HUES64 (cell line): Measurements from ENCODE around the gene ZFP92.
"Not testable (repeated sequence)": the region's sequence is repeated elsewhere in the genome, so short reads cannot be mapped to it uniquely, and the experiment has no call there.

Experiments
- H3K27ac ChIP-seq: 2 replicates; pipeline ENCODE4 v1.7.0; 2013; ENCODE audit warnings: low read depth, low read length, inconsistent platforms
- H3K27me3 ChIP-seq: 2 replicates; pipeline ENCODE4 v1.6.1; 2013; ENCODE audit warnings: mild to moderate bottlenecking, low read length; ENCODE audit not compliant: insufficient read depth
- H3K36me3 ChIP-seq: 2 replicates; pipeline ENCODE4 v1.6.1; 2013; ENCODE audit warnings: mild to moderate bottlenecking, low read length; ENCODE audit not compliant: insufficient read depth
- H3K4me1 ChIP-seq: 2 replicates; pipeline ENCODE4 v1.6.1; 2013; ENCODE audit warnings: mild to moderate bottlenecking, low read length, moderate library complexity; ENCODE audit not compliant: insufficient read depth
- H3K4me3 ChIP-seq: 2 replicates; pipeline ENCODE4 v1.5.1; 2013; ENCODE audit warnings: mild to moderate bottlenecking, low read length, moderate library complexity
- H3K9ac ChIP-seq: 2 replicates; pipeline ENCODE4 v1.6.1; 2013; ENCODE audit warnings: mild to moderate bottlenecking, low read depth, low read length
- H3K9me3 ChIP-seq: 2 replicates; pipeline ENCODE4 v1.6.1; 2013; ENCODE audit warnings: low read depth, low read length; ENCODE audit not compliant: insufficient read depth
- WGBS: fragments of 150-250, 120-280 bp; methylation state at CpG from one replicate; pipeline ENCODE4 v1.1.7; 2013; ENCODE audit warnings: missing lambda C conversion rate; 5-methylcytosine and 5-hydroxymethylcytosine counted together

ZFP92 gene

GRCh38 chrX:153400146-153401132, 10.8 kb upstream of the ZFP92 start:
- Histone ChIP-seq H3K9me3 (no peaks in the 10 kb centered on the region), H3K36me3 (no peaks in the 10 kb centered on the region), H3K4me1 (no peaks in the 10 kb centered on the region), H3K4me3 (no peak overlapping the region), H3K27me3 (no peaks in the 10 kb centered on the region), H3K27ac (no peak overlapping the region), H3K9ac (no peak overlapping the region)
- 75% methylated on average over 56 of the region's 60 CpGs for WGBS

- Histone ChIP-seq H3K36me3 (no peaks in the 10 kb centered on the region), H3K27me3 (no peaks in the 10 kb centered on the region), H3K4me1 (no peaks in the 10 kb centered on the region), H3K4me3 (no peak within 1 kb of the TSS), H3K9me3 (no peaks in the 10 kb centered on the region), H3K9ac (no peak within 1 kb of the TSS), H3K27ac (no peak within 1 kb of the TSS)
- 93% methylated on average over 29 of the region's 29 CpGs for WGBS
Measured at GRCh38 chrX:153401133-153401764, 10.0 kb upstream of the ZFP92 start, which contains the start of gene PNMA6E. Gene PNMA6E (minus strand): TSS chrX:153401350. CDS start chrX:153398849, 2,501 bp downstream.

DNA sequence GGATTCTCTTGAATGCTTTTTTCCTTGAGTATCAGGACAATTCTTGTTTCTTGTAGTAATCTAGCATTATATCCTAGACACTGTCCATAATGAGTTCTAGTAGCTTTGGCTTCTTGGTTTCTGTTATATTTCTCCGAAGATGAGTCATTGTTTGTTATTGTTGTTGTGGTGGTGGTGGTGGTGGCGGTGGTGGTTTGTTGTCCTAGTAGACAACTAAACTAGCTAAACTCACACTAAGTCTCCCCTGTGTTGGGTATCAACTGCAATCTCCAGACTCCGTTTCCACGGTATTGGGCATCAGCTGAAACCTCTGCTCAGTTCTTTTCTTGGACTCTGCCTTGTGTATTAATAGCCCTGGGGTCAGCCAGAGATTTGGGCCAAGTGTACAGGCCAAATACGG, 6.9 kb upstream of the ZFP92 start:
- not testable (repeated sequence) for H3K27ac ChIP-seq, H3K4me1 ChIP-seq, H3K9me3 ChIP-seq, H3K9ac ChIP-seq, H3K4me3 ChIP-seq, H3K27me3 ChIP-seq, H3K36me3 ChIP-seq
- WGBS, result 96% methylated on average over 3 of the region's 5 CpGs

- Histone ChIP-seq H3K4me1 (no peaks in the 10 kb centered on the region), H3K36me3 (no peaks in the 10 kb centered on the region), H3K27me3 (peaks cover 3% of the 10 kb centered on the region), H3K4me3 (no peak overlapping the region), H3K27ac (no peak overlapping the region), H3K9me3 (no peaks in the 10 kb centered on the region), H3K9ac (no peak overlapping the region)
- 63% methylated on average over 5 of the region's 5 CpGs for WGBS
Measured at GRCh38 chrX:153405426-153405825, 5.8 kb upstream of the ZFP92 start.

DNA sequence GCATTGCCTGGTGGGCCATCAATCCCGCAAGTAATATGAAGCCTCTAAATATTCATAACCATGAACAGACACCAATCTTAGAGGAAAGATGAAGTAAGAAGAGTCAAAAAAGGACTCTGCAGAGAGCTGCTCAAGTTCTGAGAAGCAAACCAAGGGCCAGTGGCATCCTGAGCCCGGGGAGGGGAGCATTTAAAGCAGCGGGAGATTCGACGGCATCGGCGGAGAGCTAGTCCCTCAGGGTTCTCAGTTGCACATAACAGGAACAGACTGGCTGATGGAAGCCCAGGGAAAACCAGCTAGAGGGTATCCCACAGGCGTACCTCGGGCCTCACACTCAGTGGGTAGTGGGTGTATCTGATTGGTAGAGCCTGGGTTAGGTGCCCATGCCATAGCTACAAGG, 5.3 kb upstream of the ZFP92 start:
- Histone ChIP-seq H3K9ac (no peak overlapping the region), H3K4me1 (no peaks in the 10 kb centered on the region), H3K4me3 (no peak overlapping the region), H3K36me3 (no peaks in the 10 kb centered on the region), H3K9me3 (no peaks in the 10 kb centered on the region), H3K27me3 (peaks cover 9% of the 10 kb centered on the region), H3K27ac (no peak overlapping the region)
- WGBS, result 91% methylated on average over 8 of the region's 9 CpGs

DNA sequence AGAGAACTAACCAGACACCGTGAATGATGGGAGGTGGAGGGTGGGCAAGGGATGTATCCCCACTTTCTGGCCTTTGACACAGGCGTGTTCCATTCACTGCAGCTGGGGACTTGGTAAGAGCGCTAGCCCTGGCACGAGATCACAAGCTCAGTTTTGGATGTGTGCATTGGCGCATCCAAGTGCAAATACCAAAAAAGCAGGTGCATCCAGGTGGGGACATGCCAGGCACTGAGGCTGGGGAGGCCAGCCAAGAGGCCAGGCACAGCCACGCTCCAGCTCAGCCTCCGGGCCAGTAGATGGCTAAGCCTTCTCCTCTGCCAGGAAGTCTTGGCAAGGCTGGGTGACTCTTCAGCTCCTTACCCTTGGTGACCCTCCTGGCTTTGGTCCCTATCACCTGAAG, 4.4 kb upstream of the ZFP92 start:
- H3K4me3 ChIP-seq, result no peak overlapping the region
- no peak overlapping the region for H3K9ac ChIP-seq
- H3K27ac ChIP-seq, result no peak overlapping the region
- H3K36me3 ChIP-seq, result no peaks in the 10 kb centered on the region
- 89% methylated on average over 7 of the region's 7 CpGs for WGBS
- H3K9me3 ChIP-seq, result no peaks in the 10 kb centered on the region
- H3K4me1 ChIP-seq, result no peaks in the 10 kb centered on the region
- H3K27me3 ChIP-seq, result peaks cover 18% of the 10 kb centered on the region

DNA sequence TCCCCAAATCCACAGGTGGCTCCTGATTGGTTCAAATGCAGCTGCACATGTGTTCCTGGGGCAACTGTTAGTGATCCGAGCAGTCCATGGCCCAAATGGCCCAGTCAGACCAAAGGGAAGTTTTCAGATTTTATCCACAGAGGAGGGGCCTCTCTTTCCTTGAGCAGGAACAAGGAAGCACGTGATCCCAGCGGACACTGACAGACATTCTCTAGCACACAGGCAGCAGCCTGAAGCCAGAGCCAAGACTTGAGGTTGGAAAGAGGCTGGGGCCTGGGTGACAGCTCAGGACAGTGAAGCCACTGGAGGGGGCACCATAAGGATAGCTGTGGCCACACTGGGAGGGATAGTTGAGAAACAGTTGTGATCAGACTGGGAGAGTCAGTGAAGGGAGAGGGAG, 3.5 kb upstream of the ZFP92 start:
- Histone ChIP-seq H3K4me3 (no peak overlapping the region), H3K9ac (no peak overlapping the region), H3K36me3 (no peaks in the 10 kb centered on the region), H3K27ac (no peak overlapping the region), H3K27me3 (peaks cover 25% of the 10 kb centered on the region), H3K4me1 (no peaks in the 10 kb centered on the region), H3K9me3 (no peaks in the 10 kb centered on the region)
- WGBS, result 88% methylated on average over 3 of the region's 3 CpGs

DNA sequence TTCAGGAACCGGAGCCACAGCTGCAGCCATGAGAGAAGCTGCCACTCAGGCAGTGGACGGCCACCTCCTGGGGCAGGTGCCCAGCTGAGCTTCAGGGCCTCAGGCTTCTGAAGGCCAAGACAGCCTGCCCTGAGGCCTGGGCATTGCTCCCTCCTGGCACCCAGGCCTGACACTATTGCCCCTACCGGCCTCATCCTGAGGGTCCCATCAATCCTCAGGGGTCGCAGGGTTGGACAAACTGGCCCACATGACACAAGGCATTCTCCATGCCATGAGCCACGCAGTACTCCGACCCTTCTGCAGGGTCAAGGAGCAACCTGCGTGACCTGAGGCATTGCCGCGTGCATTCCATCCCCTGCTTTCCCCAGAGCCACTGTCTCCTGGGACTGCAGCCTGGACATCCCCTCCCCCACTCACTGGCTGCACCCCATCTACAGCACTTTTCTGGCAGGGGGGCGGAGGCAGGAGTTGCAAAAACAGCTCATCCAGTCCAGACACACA, 3.0 kb upstream of the ZFP92 start:
- H3K36me3 ChIP-seq, result no peaks in the 10 kb centered on the region
- no peaks in the 10 kb centered on the region for H3K4me1 ChIP-seq
- H3K27ac ChIP-seq, result no peak overlapping the region
- H3K27me3 ChIP-seq, result peaks cover 25% of the 10 kb centered on the region
- H3K9ac ChIP-seq, result no peak overlapping the region
- 91% methylated on average over 10 of the region's 10 CpGs for WGBS
- no peaks in the 10 kb centered on the region for H3K9me3 ChIP-seq
- H3K4me3 ChIP-seq, result no peak overlapping the region

GRCh38 chrX:153408871-153409351, 2.4 kb upstream of the ZFP92 start:
- Histone ChIP-seq H3K36me3 (no peaks in the 10 kb centered on the region), H3K9ac (no peak overlapping the region), H3K4me1 (no peaks in the 10 kb centered on the region), H3K27ac (no peak overlapping the region), H3K9me3 (no peaks in the 10 kb centered on the region), H3K4me3 (no peak overlapping the region), H3K27me3 (peaks cover 25% of the 10 kb centered on the region)
- 93% methylated on average over 10 of the region's 12 CpGs for WGBS

- Histone ChIP-seq H3K27me3 (peaks cover 25% of the 10 kb centered on the region), H3K36me3 (no peaks in the 10 kb centered on the region), H3K9me3 (no peaks in the 10 kb centered on the region), H3K9ac (no peak overlapping the region), H3K27ac (no peak overlapping the region), H3K4me1 (no peaks in the 10 kb centered on the region), H3K4me3 (no peak overlapping the region)
- 94% methylated on average over 30 of the region's 30 CpGs for WGBS
Measured at GRCh38 chrX:153409414-153410101, 1.7 kb upstream of the ZFP92 start.

DNA sequence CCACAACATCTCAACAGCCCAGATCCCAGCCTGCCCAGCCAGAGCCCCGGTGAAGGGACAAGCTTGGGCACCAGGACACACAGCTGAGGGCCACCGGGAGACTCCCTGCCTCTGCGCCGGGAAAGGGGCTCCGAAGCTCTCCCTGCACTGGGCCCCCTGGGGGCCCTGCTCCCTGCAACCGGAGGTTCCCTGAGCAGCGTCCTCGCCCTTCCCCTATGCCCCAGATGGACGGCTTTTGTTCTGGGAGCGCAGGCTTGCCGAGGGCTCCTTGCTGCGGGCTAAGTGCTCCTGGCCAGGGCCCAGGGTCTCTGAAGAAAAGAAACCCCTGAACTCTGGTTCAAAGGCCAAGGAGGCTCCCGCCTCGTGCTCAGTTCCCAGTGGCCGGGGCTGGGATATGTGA, 899 bp upstream of the ZFP92 start:
- H3K9me3 ChIP-seq, result no peaks in the 10 kb centered on the region

More for the DNA sequence above, 899 bp upstream of the ZFP92 start:
- H3K27me3 ChIP-seq, result peaks cover 25% of the 10 kb centered on the region
- no peak overlapping the region for H3K9ac ChIP-seq
- 84% methylated on average over 15 of the region's 15 CpGs for WGBS
- no peaks in the 10 kb centered on the region for H3K4me1 ChIP-seq
- no peak overlapping the region for H3K27ac ChIP-seq
- H3K36me3 ChIP-seq, result no peaks in the 10 kb centered on the region
- H3K4me3 ChIP-seq, result no peak overlapping the region
